Activated B cell treated with CpG ODN at 0.5 μM for 24 hours (primary cell): ENCODE measurements around the gene PANX2. TPM values are rescaled to one million over a fixed set of nuclear protein-coding genes. Genes with fewer than 3 reads are reported as not detected.

ENCODE experiments used
- ATAC-seq: fragments of 200-7000 bp; cut with Tn5 transposase; one replicate; pipeline ENCODE4 v1.10.0; 2021; ENCODE audit warnings: low read depth, mild to moderate bottlenecking, moderate library complexity
- CTCF ChIA-PET: fragments of 350-600 bp; sonication (Branson Sonifier 250); formaldehyde crosslinking; loops from one replicate; lab custom pipeline; 2021; ENCODE audit warnings: antibody characterized with exemption; lab: Charles Lee
- POLR2A ChIA-PET: fragments of 350-600 bp; sonication (Branson Sonifier 250); formaldehyde crosslinking; loops from one replicate; lab custom pipeline; 2021; ENCODE audit warnings: antibody characterized with exemption; lab: Charles Lee
- DNase-seq: peaks from one replicate; pipeline ENCODE4 v3.0.0; 2022
- H3K27ac Mint-ChIP-seq: one replicate; pipeline ENCODE4 v1.8.0; 2020; ENCODE audit warnings: mixed read lengths
- H3K27me3 Mint-ChIP-seq: one replicate; pipeline ENCODE4 v1.8.0; 2021; ENCODE audit warnings: mixed read lengths
- H3K36me3 Mint-ChIP-seq: one replicate; pipeline ENCODE4 v1.8.0; 2021; ENCODE audit warnings: low read depth, mixed read lengths
- H3K4me1 Mint-ChIP-seq: one replicate; pipeline ENCODE4 v1.8.0; 2021; ENCODE audit warnings: mixed read lengths
- H3K4me3 Mint-ChIP-seq: one replicate; pipeline ENCODE4 v1.8.0; 2020; ENCODE audit warnings: mild to moderate bottlenecking, mixed read lengths
- H3K9me3 Mint-ChIP-seq: one replicate; pipeline ENCODE4 v1.8.0; 2020; ENCODE audit warnings: mixed read lengths
- intact Hi-C: fragments of 100-400 bp; cut with micrococcal nuclease; formaldehyde crosslinking; loops from one replicate; pipeline ENCODE4 v1.15.1; 2024
- total RNA-seq: library from RNA; stranded (reverse); gene quantifications from 2 replicates; pipeline ENCODE4 v1.2.3, GENCODE V29; 2022
- TF ChIP-seq, protein P1 (sequence below): fragments of 200-600 bp; IDR thresholded peaks from one replicate; pipeline ENCODE4 v1.8.0; 2022; ENCODE audit warnings: antibody characterized with exemption, mild to moderate bottlenecking

Gene PANX2
- total RNA-seq, 1 donor from 2014 or later, result 0.27 TPM

- peak; percentile 55 for ATAC-seq
- Mint-ChIP-seq H3K4me3 (peak overlapping the region; percentile 55), H3K36me3 (no peaks in the 10 kb centered on the region), H3K4me1 (peaks cover 27% of the 10 kb centered on the region), H3K27ac (no peak overlapping the region), H3K27me3 (peaks cover 28% of the 10 kb centered on the region), H3K9me3 (no peaks in the 10 kb centered on the region)
- intact Hi-C loops, result no loop called here
- TF ChIP-seq, protein P1, sequence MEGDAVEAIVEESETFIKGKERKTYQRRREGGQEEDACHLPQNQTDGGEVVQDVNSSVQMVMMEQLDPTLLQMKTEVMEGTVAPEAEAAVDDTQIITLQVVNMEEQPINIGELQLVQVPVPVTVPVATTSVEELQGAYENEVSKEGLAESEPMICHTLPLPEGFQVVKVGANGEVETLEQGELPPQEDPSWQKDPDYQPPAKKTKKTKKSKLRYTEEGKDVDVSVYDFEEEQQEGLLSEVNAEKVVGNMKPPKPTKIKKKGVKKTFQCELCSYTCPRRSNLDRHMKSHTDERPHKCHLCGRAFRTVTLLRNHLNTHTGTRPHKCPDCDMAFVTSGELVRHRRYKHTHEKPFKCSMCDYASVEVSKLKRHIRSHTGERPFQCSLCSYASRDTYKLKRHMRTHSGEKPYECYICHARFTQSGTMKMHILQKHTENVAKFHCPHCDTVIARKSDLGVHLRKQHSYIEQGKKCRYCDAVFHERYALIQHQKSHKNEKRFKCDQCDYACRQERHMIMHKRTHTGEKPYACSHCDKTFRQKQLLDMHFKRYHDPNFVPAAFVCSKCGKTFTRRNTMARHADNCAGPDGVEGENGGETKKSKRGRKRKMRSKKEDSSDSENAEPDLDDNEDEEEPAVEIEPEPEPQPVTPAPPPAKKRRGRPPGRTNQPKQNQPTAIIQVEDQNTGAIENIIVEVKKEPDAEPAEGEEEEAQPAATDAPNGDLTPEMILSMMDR, result no peak
- POLR2A ChIA-PET, result no interaction called here
- DNase-seq, result no peak
- CTCF ChIA-PET, result no interaction called here
Observed at GRCh38 chr22:50169774-50170341, 673 bp upstream of the PANX2 start.

DNA sequence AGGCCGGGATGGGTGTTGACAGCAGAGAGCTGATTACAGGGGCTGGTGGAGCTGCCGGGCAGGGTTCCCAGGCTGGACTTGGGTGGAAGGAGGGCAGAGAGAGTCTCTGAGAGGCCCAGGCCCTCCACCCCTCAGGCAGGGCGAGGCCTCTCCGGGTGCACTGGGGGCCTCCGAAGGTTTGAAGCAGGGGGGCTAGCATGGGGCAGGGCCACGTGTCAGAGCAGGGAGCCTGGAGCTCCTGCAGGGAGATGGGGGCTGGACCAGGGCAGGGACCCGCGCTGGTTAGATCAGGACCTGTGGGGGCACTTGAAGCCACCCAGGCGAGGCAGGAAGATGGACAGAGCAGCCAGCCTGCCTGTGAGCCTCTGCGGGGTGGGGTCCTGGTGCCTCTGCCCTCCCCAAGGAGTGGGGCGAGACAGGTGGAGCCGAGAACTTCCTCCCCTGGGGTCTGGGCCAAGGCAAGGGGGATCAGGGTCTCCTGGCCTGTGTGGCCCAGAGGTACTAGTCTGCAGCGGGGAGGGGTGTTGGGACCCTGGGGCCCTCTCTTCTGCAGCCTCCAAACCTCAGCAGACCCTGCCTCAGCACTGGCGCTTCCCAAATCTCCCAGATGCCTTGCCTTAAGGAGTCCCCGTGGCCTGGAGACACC, 911 bp downstream of the PANX2 start:
- intact Hi-C loops, result no loop called here
- TF ChIP-seq, protein P1, result no peak
- Mint-ChIP-seq H3K9me3 (no peaks in the 10 kb centered on the region), H3K36me3 (no peaks in the 10 kb centered on the region), H3K4me3 (peak overlapping the region; percentile 64), H3K27ac (no peak overlapping the region), H3K27me3 (peaks cover 23% of the 10 kb centered on the region), H3K4me1 (peaks cover 33% of the 10 kb centered on the region)
- no peak for ATAC-seq
- ChIA-PET POLR2A (interaction anchor here (0.7 to 6.6 kb wide), 2 partner anchors 20 to 32 kb away, joined by 3 to 80 read pairs; no protein-coding TSS in a partner anchor), CTCF (interaction anchor here (1.1 kb wide), 1 partner anchor 19 kb away, joined by 3 read pairs; no protein-coding TSS in a partner anchor)
- DNase-seq, result no peak

DNA sequence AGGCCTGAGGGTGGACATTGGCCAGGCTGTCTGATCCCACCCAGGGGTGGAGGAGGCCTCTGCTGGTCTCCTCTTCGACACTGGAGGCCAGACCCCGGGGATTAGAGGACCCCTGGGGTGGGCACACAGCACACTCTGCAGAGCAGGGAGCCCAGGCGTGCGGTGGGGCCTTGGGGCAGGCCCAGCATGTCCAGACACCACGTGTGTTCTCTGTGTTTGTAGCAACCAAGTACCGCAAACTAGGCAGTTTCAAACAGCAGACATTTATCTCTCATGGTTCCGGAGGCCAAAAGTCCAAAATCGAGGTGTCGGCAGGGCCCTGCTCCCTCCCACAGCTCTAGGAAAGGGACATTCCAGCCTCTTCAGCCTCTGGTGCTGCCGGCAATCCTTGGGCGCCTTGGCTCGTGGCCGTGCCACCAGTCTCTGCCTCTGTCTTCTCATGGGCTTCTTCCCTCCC, 1.5 kb downstream of the PANX2 start:
- Mint-ChIP-seq H3K36me3 (no peaks in the 10 kb centered on the region), H3K9me3 (no peaks in the 10 kb centered on the region)
- TF ChIP-seq, protein P1, result no peak

DNA sequence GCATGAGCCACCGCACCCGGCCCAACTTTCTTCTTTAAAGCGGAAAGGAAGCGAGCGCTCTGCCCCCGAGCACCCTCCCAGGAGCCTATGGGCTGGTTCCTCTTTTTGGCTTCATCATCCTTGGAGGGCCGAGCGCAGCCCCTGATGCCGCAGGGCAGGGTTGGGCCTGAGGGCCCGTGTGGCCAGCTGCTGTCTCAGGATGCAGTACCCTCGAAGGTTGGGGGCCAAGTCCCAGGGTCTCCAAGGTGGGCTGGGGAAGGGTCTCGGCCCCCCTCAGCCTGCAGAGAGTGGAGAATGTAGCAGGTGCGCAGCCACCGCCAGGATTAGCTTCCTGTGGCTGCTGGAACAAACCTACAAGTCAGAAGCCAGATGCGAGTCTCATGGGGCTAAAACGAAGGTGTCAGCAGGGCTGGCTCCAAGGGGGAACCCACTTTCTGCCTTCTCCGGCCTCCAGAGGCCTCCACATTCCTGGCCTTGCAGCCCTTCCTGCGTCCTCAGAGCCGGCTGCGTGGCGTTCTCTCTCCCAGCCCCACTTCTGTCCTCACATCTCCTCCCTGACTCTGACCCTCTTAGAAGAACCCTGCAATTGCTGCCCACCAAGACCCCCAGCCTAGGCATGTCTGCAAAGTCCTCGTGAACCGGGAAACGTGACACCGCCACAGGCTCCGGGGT, 2.9 kb downstream of the PANX2 start:
- DNase-seq, result no peak
- Mint-ChIP-seq H3K36me3 (no peaks in the 10 kb centered on the region), H3K27ac (peak overlapping the region; percentile 18), H3K4me1 (peaks cover 38% of the 10 kb centered on the region), H3K9me3 (no peaks in the 10 kb centered on the region), H3K4me3 (no peak overlapping the region), H3K27me3 (peaks cover 18% of the 10 kb centered on the region)
- TF ChIP-seq, protein P1, result no peak
- ATAC-seq, result peak; percentile 78
- intact Hi-C loops, result loop anchor here (1.0 to 2.0 kb wide), 3 partner anchors 12 to 27 kb away; partner anchors contain the start of genes SELENOO and TRABD
- ChIA-PET POLR2A (interaction anchor here (0.7 to 6.6 kb wide), 6 partner anchors 8 to 454 kb away, joined by 3 to 80 read pairs (median 3); no protein-coding TSS in a partner anchor), CTCF (no interaction called here)

More for the DNA sequence above, 1.5 kb downstream of the PANX2 start:
- CTCF ChIA-PET, result no interaction called here
- Mint-ChIP-seq H3K4me1 (peaks cover 36% of the 10 kb centered on the region), H3K4me3 (no peak overlapping the region), H3K27ac (no peak overlapping the region), H3K27me3 (peaks cover 24% of the 10 kb centered on the region)
- no peak for ATAC-seq
- intact Hi-C loops, result loop anchor here (2.0 kb wide), 1 partner anchor 29 kb away; the partner anchor contains the start of gene SELENOO
- no peak for DNase-seq
- POLR2A ChIA-PET, result interaction anchor here (0.7 to 6.6 kb wide), 4 partner anchors 16 to 88 kb away, joined by 3 to 80 read pairs (median 6); no protein-coding TSS in a partner anchor
